K562 (cell line): Measurements from ENCODE around the gene PSMA7. TPM values are rescaled to one million over a fixed set of nuclear protein-coding genes. Genes with fewer than 3 reads are reported as not detected.
A peak's percentile ranks its signal among the peaks of the same experiment; 100 is the strongest.

ENCODE experiments used
- BMI1 ChIP-seq: fragments of 150-350 bp; IDR thresholded peaks from 2 replicates; pipeline ENCODE4 v1.6.1; 2014; ENCODE audit warnings: low read length
- CBFA2T3 ChIP-seq: fragments of 450-650 bp; IDR thresholded peaks from 2 replicates; pipeline ENCODE4 v1.6.1; 2017
- DIDO1 ChIP-seq: fragments of 450-650 bp; IDR thresholded peaks from 2 replicates; pipeline ENCODE4 v1.6.1; 2016; ENCODE audit warnings: low read depth, missing biosample characterization, missing genetic modification characterization
- HDAC1 ChIP-seq, 2 experiments: fragments of 450-650 bp; IDR thresholded peaks; 2 replicates each; pipeline ENCODE4 v1.6.1; 2016 to 2017; ENCODE audit warnings: inconsistent platforms in 1 of 2, mild to moderate bottlenecking in 1 of 2, moderate library complexity in 1 of 2
- MBD2 ChIP-seq: sonication (generic); IDR thresholded peaks from 2 replicates; pipeline ENCODE4 v1.6.1; 2016; ENCODE audit warnings: low read depth, borderline replicate concordance
- RNF219 ChIP-seq: fragments of 250-450 bp; sonication (Bioruptor Pico); IDR thresholded peaks from 2 replicates; pipeline ENCODE4 v1.5.0; 2022; ENCODE audit warnings: mild to moderate bottlenecking
- ZFX ChIP-seq: sonication (generic); formaldehyde crosslinking; IDR thresholded peaks from 2 replicates; pipeline ENCODE4 v1.8.0; 2022; ENCODE audit warnings: mild to moderate bottlenecking, missing genetic modification reagents, moderate library complexity
- ZNF318 ChIP-seq, 2 experiments: fragments of 450-650 bp; IDR thresholded peaks; 2 replicates each; pipeline ENCODE4 v1.6.1; 2016; ENCODE audit warnings: mild to moderate bottlenecking in 2 of 2, borderline replicate concordance in 1 of 2, low read depth in 1 of 2, moderate library complexity in 1 of 2
- ZNF79 ChIP-seq: fragments of 250-450 bp; sonication (Bioruptor Pico); IDR thresholded peaks from 2 replicates; pipeline ENCODE4 v1.4.0; 2020; ENCODE audit warnings: low read depth, mild to moderate bottlenecking, moderate library complexity
- polyA plus RNA-seq, 8 experiments: library from polyadenylated mRNA; depleted of rRNA in 4 of 8; stranded (reverse) in 5 of 8; unstranded in 3 of 8; fragments of >200 nt; fragmentation: Nextera tagmentation in 2 of 8; fragmentation: Illumina TruSeq in 1 of 8; extraction: Ambion mirVana in 2 of 8; extraction: Trizol in 1 of 8; gene quantifications; 2 replicates each; pipeline versions ENCODE4 v1.2.1 to v1.2.3, GENCODE V29; 2011 to 2014; ENCODE audit warnings: inconsistent platforms in 1 of 8, missing spikeins in 1 of 8
- total RNA-seq, 7 experiments: library from RNA; depleted of rRNA in 6 of 7; stranded (reverse); fragments of >200 nt in 6 of 7; fragmentation: Illumina TruSeq in 2 of 7; extraction: Trizol in 2 of 7; gene quantifications; 2 replicates each; pipeline versions ENCODE4 v1.2.1 to v1.2.3, GENCODE V29; 2011 to 2021; ENCODE audit warnings: low replicate concordance in 1 of 7
- TF ChIP-seq, protein P1 (sequence below): sonication (generic); formaldehyde crosslinking; IDR thresholded peaks from 2 replicates; pipeline ENCODE4 v1.8.0; 2022; ENCODE audit warnings: mild to moderate bottlenecking, missing genetic modification reagents, borderline replicate concordance
- TF ChIP-seq, protein P2 (sequence below): fragments of 450-650 bp; IDR thresholded peaks from 2 replicates; pipeline ENCODE4 v1.6.1; 2017; ENCODE audit warnings: antibody characterized with exemption

The PSMA7 gene
- total and polyA plus RNA-seq, 9 of the 15 experiments (the other 6 are each of a cell fraction or from before 2014, with no cell fraction given) = 257 to 510 (median 393) TPM

DNA sequence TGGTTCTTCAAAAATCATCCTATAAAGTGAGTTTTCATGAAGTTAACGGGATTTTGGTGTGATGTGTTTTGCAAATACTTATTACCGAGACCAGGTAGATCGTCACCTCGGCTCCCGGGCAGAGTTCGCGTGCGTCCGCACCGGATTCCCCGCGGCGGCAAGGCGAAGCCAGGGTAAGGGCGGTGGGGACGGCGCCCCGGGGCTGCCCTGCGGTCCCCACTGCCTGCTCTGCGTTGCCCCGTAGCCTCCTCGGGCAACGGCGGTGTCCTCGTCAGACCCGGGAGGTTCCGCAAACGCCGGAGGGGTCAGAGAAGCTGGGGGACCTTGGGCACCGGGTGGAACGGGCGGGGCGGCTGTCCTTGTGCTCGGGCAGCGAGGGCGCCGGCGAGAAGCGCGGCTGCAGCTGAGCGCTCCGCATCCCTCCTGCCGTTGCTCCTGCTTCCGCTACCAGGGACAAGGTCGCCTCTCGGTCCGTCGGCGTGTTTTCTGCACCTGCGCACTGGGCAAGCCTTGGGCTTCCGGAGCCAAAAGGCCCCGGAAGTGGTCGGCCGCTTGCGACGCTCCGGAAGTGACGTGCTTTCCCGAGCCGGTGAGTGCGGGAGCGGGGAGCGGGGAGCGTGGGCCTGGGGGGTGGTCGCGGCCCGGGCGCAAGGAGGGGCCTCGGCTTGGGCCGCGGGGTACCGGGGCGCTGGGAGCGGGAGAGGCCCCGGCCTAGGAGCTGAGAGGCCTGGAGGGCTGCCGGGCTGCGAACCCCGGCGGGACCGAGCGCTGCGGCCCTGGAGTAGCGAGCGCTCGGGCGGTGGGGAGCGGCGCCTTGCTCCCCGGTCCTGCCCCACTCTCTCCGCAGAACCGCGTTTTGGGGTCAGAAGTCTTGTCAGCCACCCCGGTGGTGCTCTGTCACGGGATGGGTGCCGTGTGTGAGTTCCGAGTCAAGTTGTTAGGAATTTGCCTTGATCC, 39.6 kb upstream of the PSMA7 start, which contains the start of gene MTG2 (continued):
- TF ChIP-seq, protein P1, sequence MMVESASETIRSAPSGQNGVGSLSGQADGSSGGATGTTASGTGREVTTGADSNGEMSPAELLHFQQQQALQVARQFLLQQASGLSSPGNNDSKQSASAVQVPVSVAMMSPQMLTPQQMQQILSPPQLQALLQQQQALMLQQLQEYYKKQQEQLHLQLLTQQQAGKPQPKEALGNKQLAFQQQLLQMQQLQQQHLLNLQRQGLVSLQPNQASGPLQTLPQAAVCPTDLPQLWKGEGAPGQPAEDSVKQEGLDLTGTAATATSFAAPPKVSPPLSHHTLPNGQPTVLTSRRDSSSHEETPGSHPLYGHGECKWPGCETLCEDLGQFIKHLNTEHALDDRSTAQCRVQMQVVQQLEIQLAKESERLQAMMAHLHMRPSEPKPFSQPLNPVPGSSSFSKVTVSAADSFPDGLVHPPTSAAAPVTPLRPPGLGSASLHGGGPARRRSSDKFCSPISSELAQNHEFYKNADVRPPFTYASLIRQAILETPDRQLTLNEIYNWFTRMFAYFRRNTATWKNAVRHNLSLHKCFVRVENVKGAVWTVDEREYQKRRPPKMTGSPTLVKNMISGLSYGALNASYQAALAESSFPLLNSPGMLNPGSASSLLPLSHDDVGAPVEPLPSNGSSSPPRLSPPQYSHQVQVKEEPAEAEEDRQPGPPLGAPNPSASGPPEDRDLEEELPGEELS = peak; percentile 22; the same call in 1 of the 2 replicates
- TF ChIP-seq, protein P2, sequence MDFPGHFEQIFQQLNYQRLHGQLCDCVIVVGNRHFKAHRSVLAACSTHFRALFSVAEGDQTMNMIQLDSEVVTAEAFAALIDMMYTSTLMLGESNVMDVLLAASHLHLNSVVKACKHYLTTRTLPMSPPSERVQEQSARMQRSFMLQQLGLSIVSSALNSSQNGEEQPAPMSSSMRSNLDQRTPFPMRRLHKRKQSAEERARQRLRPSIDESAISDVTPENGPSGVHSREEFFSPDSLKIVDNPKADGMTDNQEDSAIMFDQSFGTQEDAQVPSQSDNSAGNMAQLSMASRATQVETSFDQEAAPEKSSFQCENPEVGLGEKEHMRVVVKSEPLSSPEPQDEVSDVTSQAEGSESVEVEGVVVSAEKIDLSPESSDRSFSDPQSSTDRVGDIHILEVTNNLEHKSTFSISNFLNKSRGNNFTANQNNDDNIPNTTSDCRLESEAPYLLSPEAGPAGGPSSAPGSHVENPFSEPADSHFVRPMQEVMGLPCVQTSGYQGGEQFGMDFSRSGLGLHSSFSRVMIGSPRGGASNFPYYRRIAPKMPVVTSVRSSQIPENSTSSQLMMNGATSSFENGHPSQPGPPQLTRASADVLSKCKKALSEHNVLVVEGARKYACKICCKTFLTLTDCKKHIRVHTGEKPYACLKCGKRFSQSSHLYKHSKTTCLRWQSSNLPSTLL = peak; percentile 88
- TF ChIP-seq DIDO1 (0 out of 2 replicates have a peak, but pooled peaks have one; percentile 56), ZNF79 (no peak), HDAC1 (IDR thresholded peaks at IDR 0.05) (peak; percentile 21 to 96; a peak in 2 of 4 replicates), ZNF318 (IDR thresholded peaks at IDR 0.05; ENCODE audit: borderline replicate concordance in 1 of 2, low read depth in 1 of 2) (no peak), BMI1 (no peak), MBD2 (peak; percentile 76; the same call in 1 of the 2 replicates), CBFA2T3 (no peak), ZFX (CRISPR knock-in tag) (peak; percentile 94), RNF219 (no peak)
